GM23248 (cell line): Measurements from ENCODE around the gene CLDN19.

ENCODE experiments used
- EZH2 ChIP-seq: fragments of 200-600 bp; sonication (generic); IDR thresholded peaks from 2 replicates; pipeline ENCODE4 v1.6.1; 2018; ENCODE audit warnings: antibody characterized with exemption, mild to moderate bottlenecking; ENCODE audit not compliant: insufficient read depth, poor library complexity, severe bottlenecking
- EZH2phosphoT487 ChIP-seq: fragments of 200-600 bp; sonication (generic); IDR thresholded peaks from 2 replicates; pipeline ENCODE4 v1.6.1; 2018; ENCODE audit warnings: antibody characterized with exemption, moderate library complexity, mild to moderate bottlenecking, low read depth; ENCODE audit not compliant: insufficient read depth

DNA sequence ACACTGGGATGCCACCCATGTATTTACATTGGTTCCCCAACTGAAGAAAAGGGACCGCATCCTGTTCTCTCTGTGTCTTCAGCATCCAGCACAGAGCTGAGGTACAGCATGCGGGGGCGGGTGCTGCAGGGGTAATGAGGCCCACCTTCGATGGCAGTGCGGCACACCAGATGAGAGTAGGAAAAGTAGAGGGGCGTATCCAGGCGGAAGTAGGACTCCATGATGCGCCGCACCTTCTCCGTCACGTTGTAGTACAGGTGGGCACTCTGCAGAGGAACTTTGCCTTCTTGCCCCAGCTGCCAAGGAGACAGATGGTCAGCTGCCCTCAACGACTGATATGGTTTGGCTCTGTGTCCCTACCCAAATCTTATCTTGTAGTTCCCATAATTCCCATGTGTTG is 10.0 kb upstream of the CLDN19 start:
- TF ChIP-seq EZH2phosphoT487 (no peak), EZH2 (no peak)
